CD4-positive, alpha-beta T cell treated with Interleukin-15 for 4 hours (primary cell): Measurements from ENCODE around the gene PEMT.

Source experiments
- DNase-seq: peaks from one replicate; pipeline ENCODE4 v3.0.0-alpha.2; 2020; ENCODE audit warnings: low spot score

Gene PEMT

DNA sequence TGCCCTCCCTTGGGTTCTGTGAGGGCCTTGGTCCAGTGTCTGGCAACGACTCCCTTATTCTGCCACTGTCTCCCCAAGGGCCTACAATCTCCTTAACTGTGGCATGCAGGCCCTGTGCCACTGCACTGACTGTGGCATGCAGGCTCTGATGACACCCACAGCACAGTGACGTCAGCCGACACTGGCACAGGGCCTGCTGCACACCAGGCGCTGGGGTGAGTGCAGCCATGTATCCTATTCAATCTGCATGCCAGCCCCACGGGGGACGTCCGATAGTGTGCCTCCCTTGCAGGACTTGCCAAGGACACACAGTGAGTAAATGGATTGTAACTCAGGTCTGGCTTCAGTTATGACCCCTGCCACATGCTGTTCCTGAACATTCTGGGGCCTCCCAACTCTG, 55.6 kb downstream of the PEMT start:
- DNase-seq: no peak

DNA sequence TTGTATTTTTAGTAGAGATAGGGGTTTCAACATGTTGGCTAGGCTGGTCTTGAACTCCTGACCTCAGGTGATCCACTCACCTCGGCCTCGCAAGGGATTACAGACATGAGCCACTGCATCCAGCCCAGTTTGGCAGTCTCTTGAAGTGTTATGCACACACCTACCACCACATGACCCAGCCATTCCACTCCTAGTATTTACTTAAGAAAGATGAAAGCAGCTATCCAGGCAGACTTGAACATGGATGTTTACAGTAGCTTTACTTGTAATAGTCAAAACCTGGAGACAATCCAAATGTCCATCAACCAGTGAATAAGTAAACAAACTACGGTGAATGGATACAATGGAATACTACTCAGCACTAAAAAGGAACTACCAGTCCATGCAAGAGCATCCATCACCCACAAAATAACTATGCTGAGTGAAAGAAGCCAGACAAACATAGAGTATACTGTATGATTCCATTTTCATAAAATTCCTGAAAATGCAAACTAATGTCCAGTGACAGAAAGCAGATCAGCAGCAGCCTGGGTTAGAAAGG, 57.5 kb downstream of the PEMT start:
- no peak for DNase-seq

DNA sequence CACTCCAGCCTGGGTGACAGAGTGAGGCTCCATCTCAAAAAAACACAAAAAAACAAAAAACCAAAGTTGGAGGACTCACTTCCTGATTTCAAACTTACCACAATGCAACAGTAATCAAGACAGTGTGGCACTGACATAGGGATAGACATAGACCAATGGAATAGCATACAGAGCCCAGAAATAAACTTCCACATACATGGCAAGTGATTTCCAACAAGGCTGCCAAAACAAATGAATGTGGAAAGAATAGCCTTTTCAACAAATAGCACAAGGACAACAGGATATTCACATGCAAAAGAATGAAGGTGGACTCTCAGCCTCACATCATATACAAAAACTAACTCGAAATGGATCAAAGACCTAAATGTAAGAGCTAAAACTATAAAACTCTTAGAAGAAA, 58.5 kb downstream of the PEMT start:
- DNase-seq: no peak

DNA sequence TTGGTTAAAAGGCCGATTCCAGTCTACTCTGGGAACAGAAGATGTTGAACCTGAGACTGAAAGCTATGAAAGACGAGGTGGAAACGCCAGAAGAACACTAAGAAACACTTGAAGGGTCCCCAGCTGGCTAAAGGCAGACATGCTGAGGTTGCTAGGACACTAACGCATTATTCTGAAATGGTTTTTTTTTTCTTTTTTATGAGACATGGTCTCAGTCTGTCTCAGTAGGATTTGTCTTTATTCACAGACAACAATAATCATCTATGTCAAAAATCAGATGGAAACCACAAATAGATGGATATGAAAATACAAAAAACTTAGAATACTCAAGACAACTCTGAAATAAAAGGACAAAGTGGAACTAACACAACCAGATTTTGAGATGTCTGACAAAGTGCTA, 60.4 kb downstream of the PEMT start:
- no peak for DNase-seq

DNA sequence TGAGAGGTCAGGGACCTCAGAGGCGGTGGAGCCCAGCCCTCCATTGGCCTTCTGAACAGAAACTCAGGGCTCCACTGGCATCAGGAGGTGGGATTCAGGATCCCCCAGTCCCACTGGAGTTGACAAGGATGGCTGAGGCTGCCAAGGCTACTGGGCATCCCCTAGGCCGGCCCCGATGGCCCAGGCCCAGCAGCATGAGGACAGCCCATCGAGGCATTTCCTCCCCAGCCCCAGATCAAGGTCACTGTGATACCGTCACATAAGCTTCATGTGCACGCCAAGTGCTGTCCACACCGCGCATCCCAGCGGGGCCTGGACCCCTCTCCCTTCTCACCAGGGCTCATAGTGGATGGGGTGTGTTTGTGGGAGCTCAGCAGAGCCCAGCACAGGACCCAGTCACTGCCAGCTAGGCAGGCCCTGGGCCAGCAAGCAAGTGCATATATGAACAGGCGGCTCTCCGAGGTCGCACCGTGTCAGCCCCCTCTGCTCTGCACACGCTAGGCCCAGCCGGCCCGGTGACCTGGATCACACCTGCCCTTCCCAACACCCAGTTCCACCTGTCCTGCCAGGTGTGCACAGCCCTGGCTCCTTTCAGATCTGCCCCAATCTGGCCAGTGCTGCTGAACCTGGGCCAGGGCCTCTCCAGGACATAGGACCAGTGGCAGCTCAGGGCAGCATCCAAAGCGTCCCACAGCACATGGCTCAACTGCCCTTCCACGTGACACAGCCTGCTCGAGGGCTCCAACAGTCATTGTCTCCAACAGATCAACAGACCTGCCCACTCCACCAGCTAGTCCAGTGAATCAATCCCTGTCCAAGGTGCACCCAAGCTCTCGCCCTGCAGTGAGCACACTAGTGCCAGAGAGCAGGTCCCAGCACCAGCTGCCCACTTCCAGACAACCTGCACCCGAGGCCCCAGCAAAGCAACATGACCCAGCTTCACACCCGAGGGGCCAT, 62.5 kb downstream of the PEMT start:
- DNase-seq: no peak

DNA sequence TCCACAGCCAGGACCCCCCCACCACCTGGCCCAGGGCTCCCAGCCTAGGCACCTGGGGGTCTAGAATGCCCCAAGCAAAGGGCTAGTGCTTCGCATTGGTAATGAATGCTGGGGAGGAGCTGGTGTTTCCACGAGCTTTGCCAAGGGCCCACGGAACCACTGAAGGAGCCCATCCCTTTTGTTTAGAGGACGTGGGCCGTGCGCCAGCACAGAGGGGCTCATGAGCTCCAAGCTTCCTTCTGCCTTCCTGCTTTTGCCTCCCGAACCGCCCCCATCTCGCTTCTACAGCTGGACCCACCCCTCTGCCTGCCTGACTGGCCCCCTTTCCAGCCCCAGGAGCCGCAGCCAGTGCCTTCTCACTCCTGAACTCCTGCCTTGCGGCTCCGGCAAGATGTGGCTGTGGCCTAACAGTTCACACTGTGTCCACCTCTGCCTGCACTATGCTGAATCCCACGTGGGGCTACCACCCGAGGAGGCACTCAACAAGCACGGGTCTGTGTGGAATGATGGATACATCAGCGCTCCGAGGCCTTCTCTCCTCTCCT, 63.5 kb downstream of the PEMT start:
- no peak for DNase-seq

DNA sequence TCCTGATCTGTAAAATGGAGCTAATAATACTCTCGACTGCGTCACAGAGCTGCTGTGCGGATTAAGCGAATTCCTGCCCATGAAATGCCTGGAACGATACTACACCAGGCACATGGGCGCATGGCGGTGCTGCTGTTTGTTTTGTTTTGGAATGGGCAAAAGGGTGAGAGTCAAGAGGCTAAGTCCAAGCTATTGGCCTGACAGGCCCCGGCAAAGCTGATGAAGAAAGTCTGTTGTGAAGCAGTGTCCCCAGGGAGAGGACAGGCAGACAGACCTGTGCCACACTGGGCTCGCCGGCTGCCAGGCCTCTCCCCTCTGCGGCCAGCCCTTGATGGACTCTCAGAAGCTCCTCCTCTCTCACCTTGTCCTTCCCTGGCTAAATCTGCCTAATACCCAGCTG, 64.0 kb downstream of the PEMT start:
- no peak for DNase-seq

DNA sequence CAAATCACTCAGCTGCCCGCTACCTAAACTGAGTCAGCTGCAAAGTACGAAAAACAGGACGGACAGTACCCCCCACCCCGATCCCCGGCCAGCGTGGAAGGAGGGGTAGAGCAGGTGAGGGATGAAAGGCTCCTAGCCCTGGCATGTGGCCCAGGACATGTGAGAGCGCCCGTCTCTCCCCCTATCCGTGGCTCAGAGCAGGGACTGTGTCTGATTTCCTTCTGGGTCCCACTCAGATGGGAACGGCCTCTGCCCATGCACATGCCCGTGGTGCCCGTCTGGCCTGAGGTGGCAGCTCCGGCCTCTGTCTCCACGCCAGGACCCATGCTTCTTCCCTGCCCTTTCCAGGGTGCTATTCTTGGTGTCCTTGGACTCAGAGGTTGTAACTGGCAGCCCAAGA, 65.1 kb downstream of the PEMT start:
- DNase-seq: no peak

DNA sequence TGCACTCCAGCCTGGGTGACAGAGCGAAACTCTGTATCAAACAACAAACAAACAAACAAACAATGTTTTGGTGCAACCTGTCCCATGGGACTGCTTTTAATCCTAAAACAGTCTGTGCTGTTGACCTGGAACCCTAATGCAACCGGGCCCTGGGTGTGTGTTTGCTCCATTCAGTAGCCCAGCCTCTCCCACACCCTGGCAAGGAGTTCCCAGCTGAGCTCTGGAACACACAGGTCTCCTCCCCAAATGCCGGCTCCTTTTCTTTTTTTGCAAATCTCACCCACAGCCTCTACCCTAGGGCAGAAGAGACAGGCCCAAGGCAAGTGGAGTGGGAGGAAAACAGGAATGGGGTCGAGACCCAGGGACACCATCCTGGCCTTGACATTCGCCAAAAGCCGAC, 65.6 kb downstream of the PEMT start:
- no peak for DNase-seq

DNA sequence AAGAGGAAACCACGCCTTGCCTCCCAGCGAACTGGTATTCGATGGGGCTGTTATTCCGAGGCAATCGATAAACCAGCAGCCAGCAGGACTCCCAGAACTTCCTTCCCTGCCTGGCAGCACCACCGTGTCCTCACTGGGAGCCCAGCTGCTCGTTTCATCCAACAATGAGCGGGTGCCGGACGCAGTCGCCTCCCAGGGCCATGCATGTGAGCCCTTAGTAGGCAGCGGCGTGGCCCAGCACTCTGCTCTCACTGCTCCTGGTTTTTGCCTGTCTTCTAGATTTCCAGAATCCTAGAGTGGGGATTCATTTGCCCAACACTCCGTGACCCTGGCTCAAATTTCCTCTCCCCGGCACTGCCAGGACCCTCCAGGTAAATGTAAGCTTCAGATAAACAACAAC, 66.2 kb downstream of the PEMT start:
- DNase-seq: no peak

DNA sequence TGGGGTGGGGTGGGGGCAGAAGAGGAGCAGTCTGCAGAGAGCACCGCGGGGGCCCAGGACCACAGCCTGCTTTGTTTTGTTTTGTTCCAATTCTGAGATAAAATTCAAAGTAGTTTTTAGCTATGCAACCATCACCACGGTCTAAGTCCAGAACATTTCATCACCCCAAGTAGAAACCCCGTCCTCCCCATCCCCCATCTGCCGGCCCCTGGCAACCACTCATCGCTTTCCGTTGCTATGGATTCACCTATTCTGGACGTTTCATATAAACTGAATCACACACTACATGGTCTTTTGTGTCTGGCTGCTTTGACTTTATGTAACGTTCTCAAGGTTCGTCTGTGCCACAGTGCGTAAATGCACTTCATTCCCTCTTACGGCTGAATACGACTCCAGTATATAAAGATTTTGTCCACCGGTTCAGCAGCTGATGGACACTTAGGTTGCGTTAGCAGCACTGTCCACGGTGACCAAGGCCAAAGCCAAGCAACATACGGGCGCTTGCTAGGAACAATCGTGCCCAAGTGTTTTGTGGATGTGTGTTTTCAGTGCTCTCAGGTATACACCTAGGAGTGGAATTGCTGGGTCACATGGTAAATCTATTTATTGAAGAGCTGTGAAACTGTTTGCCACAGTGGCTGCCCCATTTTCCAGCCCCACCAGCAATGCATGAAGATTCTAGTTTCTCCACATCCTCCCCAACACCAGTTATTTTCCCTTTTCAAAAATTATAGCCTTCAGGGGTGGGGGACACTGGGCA, 67.6 kb downstream of the PEMT start:
- DNase-seq: no peak

DNA sequence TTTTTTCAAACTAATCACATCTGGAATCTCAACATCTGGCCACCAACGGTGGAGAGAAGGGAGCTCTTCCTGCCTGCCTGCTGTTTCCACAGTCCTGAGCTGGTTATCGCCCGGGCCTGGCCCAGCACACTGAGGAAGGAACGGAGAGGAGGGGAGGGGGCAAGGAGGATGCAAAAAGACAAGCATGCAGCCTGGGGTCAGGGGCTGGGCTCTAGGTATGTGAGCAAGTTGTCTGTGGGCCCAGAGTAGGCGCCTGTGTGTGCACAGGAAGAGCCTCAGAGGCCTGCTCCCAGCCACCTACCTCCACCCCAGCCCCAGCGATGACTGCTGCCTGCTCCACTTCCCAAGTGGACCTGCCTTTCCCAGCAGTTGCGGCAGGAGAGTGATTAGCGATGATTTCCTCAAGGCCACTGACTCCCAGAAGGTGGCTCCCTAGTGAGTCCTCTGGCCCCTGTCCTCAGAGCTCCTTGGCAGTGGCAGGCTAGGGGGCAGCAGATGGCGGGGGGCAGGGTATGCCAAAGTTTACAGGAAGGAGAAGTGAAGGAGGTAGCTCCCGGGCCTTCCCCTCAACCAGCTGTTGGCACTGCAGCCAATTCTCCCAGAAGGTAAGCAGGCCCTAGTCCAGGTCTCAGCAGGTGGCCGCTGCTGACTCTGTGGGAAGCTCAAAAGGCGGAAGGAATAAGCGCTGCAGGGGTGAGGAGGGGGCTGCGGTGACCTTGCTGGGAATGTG, 68.3 kb downstream of the PEMT start:
- DNase-seq: no peak

DNA sequence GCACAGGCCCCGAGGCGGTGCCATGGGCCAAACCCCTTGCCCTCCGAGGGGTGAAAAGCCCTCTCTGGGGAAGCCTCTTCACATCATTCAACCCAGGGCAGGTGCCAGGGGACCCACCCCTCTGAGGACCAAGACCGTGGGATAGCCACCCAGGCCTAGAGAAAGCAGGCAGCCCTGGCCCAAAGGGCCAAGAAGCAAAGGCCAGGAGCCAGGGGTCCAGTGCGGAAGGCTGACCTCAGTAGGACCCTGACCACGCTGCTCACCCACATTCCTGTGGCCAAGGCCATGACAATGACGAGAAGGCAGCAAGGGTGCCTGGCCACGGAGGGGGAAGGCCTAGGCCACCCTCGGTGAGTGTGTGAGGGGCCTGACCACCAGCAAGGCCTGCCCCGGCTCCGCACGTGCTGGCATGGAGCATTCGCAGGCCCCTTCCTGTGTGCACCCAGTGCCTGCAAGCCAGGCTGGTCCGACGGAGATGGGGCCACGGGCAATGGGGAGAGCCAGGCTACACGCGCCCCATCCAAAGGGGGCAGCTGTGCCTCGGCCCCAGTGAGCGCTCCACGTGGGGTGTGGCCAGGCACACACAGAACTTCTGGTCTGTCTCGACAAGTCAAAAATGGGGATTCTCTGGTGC, 70.8 kb downstream of the PEMT start:
- DNase-seq: no peak

DNA sequence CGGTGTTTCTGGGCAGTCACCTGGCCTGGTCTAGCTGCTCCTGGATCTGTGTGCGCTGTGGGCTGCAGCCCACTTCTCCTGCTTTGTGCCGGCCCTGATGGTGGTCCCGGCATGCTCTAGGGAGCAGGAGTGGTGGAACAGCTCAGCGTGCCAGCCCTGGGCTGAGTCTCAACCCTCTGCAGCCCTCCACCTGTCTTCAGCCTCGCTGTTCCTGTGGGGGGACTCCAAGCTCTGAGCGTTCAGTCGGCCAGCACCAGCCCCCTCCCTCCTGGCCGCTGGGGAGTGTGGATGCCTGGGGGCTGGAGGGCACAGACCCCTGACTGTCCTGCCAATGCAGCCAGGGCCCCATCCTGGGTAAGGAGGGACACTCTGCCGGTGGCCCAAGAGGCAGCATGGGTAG, 71.6 kb downstream of the PEMT start:
- no peak for DNase-seq

DNA sequence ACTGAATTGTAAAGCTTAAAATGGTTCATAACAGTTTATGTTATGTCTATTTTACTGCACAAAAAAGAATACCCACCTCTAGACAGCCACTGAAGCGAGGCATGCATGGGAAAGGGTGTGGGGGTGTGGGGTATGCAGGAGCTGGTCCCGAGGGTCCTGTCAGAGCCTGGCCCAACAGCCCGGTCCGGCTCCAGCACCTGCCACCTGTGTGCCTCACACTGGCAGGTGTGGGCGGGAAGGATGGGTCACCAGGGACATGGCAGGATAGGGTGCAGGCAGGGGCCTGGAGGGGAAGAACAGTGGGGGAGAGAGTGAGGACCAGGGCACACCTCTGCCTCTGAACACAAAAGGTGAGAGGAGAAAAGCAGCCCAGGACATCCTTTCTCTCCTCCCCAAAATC, 72.6 kb downstream of the PEMT start:
- no peak for DNase-seq

DNA sequence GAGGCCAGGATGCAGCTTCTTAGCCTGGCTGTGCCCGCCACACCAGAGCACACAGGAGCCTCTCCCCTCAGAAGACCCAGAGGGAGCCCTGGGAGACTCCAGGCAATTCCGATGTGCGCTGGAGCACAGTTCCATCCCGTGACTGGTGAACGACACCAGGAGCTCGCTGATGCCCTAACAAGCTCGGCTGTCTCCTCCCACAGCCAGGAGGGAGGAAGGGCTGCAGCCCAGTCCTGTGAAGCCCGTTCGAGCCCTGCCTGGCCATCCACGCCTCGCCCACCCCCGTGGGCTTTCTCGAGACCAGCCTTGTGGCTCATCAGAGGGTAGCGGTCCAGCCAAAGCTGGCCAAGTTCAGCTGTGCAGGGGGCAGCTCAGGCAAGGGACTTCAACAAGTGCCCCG, 73.5 kb downstream of the PEMT start:
- no peak for DNase-seq

DNA sequence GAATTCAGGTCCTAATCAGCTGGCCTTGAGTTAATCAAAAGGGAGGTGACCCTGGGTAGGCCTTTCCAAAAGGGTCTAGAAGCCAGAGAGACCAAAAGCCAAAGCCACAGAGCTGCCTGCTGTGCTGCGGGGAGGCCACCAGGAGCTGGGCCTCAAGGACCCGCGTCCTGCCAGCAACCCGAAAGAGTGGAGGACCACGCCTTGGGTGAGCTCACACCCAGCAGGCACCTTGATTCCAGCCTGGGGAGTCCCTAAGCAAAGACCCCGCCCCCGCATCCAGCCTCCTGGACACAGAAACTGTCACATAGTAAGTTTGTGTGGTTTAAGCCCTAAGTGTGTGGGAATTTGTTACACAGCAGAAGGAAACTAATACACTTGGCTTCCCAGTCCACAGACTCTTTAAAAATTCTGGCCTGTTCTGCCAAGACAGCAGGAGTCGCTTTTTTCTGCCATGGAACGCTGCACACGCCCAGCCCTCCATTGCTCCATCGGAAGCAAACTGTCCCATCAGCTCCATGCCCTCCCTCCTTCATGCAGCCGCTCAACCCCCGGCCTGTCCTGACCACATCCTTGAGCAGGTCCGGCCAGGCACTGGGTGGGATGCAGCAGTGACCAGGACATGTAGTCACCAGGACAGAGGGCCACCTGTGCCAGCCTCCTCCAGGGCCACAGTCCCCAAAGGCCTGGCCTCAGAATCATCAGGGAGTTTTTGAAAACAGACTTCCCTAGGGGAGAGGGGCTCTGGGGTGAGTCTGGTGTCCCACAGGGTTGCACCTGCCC, 74.4 kb downstream of the PEMT start:
- no peak for DNase-seq

DNA sequence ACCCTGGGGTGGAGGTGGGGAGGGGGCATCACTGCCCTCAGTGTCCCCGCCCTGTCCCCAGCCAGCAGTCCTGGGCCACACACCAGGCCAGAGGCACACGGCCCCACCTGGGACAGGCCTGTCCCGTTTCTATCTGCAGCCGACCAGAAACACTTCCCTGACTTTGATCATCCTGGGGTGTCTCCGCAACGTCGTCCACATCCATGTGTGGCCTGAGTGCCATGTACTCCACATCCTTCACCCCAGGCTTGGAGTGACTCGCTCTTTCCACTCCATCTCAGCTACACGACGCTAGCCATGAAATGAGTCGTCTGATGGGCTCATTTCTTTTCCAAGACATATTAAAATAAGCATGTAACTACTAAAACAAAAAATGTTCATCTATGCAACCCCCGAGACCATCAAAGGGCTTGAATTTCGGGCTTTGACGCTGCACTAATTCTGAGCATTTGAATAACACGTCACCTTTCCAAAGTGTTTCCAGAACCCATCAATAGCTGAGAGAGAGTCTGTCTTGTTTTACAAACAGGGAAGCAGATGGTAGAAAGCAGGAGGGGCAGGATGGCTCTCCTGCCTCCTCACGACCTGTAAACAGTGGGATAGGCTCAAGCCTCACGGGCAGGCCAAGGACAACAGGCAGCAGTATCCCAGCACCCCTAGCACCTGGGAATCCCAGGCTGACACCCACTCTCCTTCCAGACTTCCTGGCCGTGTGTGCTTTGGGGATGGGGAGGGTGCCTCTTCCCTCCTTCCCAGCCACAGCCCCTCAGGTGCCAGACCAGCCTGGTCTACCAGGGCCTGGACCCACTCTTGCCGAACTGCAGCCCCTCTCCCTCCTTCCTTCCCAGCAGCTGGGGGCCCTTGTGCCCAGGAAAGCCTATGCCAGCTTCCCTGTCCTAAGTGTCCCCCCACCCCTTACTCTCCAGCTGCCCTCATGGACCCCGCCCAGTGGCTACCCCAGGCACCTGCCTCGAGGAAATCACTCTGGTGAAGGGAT, 75.3 kb downstream of the PEMT start:
- DNase-seq: no peak
